ENCODE results near the gene TSPOAP1.

Gene TSPOAP1

GRCh38 chr17:58253082-58253481 is 75.5 kb downstream of the TSPOAP1 start:
- DNase-seq (ENCODE audit: low read depth), result no peak

- DNase-seq (ENCODE audit: low read depth), result no peak
Measured at GRCh38 chr17:58252141-58252540, 76.5 kb downstream of the TSPOAP1 start.
